K562 (cell line): ENCODE data around the gene CEBPE. TPM values are rescaled to one million over a fixed set of nuclear protein-coding genes. Genes with fewer than 3 reads are reported as not detected.

Experiments
- BRD9 ChIP-seq: fragments of 450-650 bp; IDR thresholded peaks from 2 replicates; pipeline ENCODE4 v1.6.1; 2018; ENCODE audit warnings: low read depth; ENCODE audit not compliant: partially characterized antibody
- MEF2A ChIP-seq: IDR thresholded peaks from 2 replicates; pipeline ENCODE4 v1.6.1; 2011; ENCODE audit warnings: low read depth, mild to moderate bottlenecking, low read length, moderate library complexity; ENCODE audit not compliant: control insufficient read depth
- MTA3 ChIP-seq: fragments of 450-650 bp; formaldehyde crosslinking; IDR thresholded peaks from 2 replicates; pipeline ENCODE4 v1.6.1; 2017; ENCODE audit warnings: mild to moderate bottlenecking, borderline replicate concordance
- NCOA2 ChIP-seq, 2 experiments: fragments of 450-650 bp; IDR thresholded peaks; 2 replicates each; pipeline ENCODE4 v1.6.1; 2018; ENCODE audit warnings: mild to moderate bottlenecking in 2 of 2, moderate library complexity in 1 of 2; ENCODE audit not compliant: partially characterized antibody in 2 of 2
- RB1 ChIP-seq: fragments of 450-650 bp; IDR thresholded peaks from 2 replicates; pipeline ENCODE4 v1.6.1; 2017; ENCODE audit warnings: low read depth, mild to moderate bottlenecking
- RBM34 ChIP-seq: fragments of 200-400 bp; formaldehyde crosslinking; IDR thresholded peaks from 2 replicates; pipeline ENCODE4 v1.6.1; 2018; ENCODE audit warnings: low read length, borderline replicate concordance; ENCODE audit not compliant: insufficient read depth
- RUNX1 ChIP-seq: sonication (generic); IDR thresholded peaks from 2 replicates; pipeline ENCODE4 v1.6.1; 2016; ENCODE audit warnings: antibody characterized with exemption, low read depth
- TAF15 ChIP-seq: fragments of 200-400 bp; formaldehyde crosslinking; IDR thresholded peaks from 2 replicates; pipeline ENCODE4 v1.6.1; 2017; ENCODE audit warnings: mild to moderate bottlenecking, low read depth, low read length, moderate library complexity
- TBP ChIP-seq: optimal IDR thresholded peaks from 2 replicates; pipeline ENCODE3; 2011; ENCODE audit warnings: low read depth, low read length, improper control_type of control experiment
- TCF7L2 ChIP-seq: fragments of 150-350 bp; IDR thresholded peaks from 2 replicates; pipeline ENCODE4 v1.6.1; 2016; ENCODE audit warnings: low read depth, mild to moderate bottlenecking, low read length, moderate library complexity
- ZKSCAN8 ChIP-seq: fragments of 200-800 bp; sonication (Bioruptor generic); IDR thresholded peaks from 2 replicates; pipeline ENCODE4 v1.6.1; 2016; ENCODE audit warnings: missing genetic modification characterization, missing compliant biosample characterization
- ZNF274 ChIP-seq: IDR thresholded peaks from 2 replicates; pipeline ENCODE4 v1.6.1; 2011; ENCODE audit warnings: low read depth, mild to moderate bottlenecking, low read length, moderate library complexity, borderline replicate concordance
- ZNF384 ChIP-seq: IDR thresholded peaks from 2 replicates; pipeline ENCODE4 v1.6.1; 2012; ENCODE audit warnings: low read depth, low read length, improper control_type of control experiment
- polyA plus RNA-seq, 8 experiments: library from polyadenylated mRNA; depleted of rRNA in 4 of 8; stranded (reverse) in 5 of 8; unstranded in 3 of 8; fragments of >200 nt; fragmentation: Nextera tagmentation in 2 of 8; fragmentation: Illumina TruSeq in 1 of 8; extraction: Ambion mirVana in 2 of 8; extraction: Trizol in 1 of 8; gene quantifications; 2 replicates each; pipeline versions ENCODE4 v1.2.1 to v1.2.3, GENCODE V29; 2011 to 2014; ENCODE audit warnings: inconsistent platforms in 1 of 8, missing spikeins in 1 of 8
- total RNA-seq, 7 experiments: library from RNA; depleted of rRNA in 6 of 7; stranded (reverse); fragments of >200 nt in 6 of 7; fragmentation: Illumina TruSeq in 2 of 7; extraction: Trizol in 2 of 7; gene quantifications; 2 replicates each; pipeline versions ENCODE4 v1.2.1 to v1.2.3, GENCODE V29; 2011 to 2021; ENCODE audit warnings: low replicate concordance in 1 of 7
- TF ChIP-seq, protein P1 (sequence below), 3 experiments: fragments of 200-800 bp in 1 of 3; sonication (Bioruptor generic) in 1 of 3; sonication (generic) in 1 of 3; formaldehyde crosslinking in 1 of 3; IDR thresholded peaks; 2 replicates each; pipeline versions ENCODE4 v1.6.1 to v1.8.0; 2016 to 2022; ENCODE audit warnings: mild to moderate bottlenecking in 2 of 3, missing compliant biosample characterization in 2 of 3, missing genetic modification characterization in 2 of 3, missing genetic modification reagents in 1 of 3
- TF ChIP-seq, protein P2 (sequence below): fragments of 450-650 bp; formaldehyde crosslinking; conservative IDR thresholded peaks from 2 replicates; pipeline ENCODE4 v1.4.0; 2022; ENCODE audit warnings: mild to moderate bottlenecking, missing genetic modification characterization
- TF ChIP-seq, protein P3 (sequence below): fragments of 250-450 bp; sonication (Bioruptor Pico); IDR thresholded peaks from 2 replicates; pipeline ENCODE4 v1.5.0; 2021; ENCODE audit warnings: mild to moderate bottlenecking, borderline replicate concordance
- TF ChIP-seq, protein P4 (sequence below), 2 experiments: fragments of 450-650 bp; IDR thresholded peaks; 2 replicates each; pipeline ENCODE4 v1.6.1; 2018; ENCODE audit warnings: mild to moderate bottlenecking in 2 of 2, low read depth in 1 of 2; ENCODE audit not compliant: partially characterized antibody in 2 of 2

Gene CEBPE
- total and polyA plus RNA-seq, 9 of the 15 experiments (the other 6 are each of a cell fraction or from before 2014, with no cell fraction given): 0.09 to 0.15 (median 0.13) TPM; not detected in 6

DNA sequence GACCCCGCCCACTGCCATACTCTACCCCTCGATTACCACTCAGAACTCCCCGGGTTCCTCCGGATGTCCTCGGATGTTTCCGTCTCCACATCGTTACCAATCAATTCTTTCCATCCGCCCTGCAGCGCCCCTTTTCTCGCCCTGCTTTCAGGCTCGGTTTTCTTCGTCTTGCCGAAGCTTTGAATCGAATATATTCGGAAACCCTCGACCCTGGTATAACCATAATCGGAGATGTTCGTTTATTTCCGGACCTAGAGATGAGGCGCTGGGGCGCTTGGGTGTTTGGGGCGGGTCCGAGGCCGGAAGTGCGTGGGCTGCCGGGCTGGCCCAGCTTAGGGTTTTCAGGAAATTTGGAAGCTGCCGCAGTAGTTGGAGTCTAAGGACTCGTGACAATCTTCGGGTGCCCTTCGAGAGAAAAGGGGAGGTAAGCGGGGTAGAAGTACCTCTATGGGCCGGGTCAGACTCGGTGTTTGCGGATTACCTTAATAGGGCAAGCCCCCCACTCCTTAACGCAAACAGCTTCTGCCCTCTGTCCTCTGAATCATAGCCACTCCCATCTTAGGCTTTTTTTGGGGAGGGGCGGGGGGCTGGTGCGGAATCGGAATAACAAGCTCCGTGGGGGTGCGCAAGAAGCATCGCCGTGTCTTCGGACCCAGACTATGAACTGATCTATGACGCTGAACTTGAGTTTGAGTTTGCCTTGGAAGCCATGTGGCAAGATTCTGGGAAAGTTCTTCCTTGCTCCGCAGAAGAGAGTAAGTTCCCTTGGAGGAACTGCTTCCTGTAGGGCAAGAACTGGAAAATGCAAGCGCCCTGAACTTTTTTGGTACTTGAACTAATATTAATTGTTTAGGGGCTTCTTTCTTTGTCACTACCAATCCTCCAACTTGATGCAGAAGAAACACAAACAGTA lies 23.6 kb downstream of the CEBPE start, which contains the start of gene C14orf119 (continued):
- peak; percentile 50 for TF ChIP-seq RB1
- no peak for TF ChIP-seq TAF15
- peak; percentile 66; the same call in 1 of the 2 replicates for TF ChIP-seq MTA3
- TF ChIP-seq BRD9: peak; percentile 69
- TF ChIP-seq ZNF274: no peak
- TF ChIP-seq, protein P1, sequence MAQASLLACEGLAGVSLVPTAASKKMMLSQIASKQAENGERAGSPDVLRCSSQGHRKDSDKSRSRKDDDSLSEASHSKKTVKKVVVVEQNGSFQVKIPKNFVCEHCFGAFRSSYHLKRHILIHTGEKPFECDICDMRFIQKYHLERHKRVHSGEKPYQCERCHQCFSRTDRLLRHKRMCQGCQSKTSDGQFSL (CRISPR knock-in tag; IDR thresholded peaks at IDR 0.05): peak; percentile 77; the same call in 1 of the 2 replicates
- TF ChIP-seq, protein P1 (tag; IDR thresholded peaks at IDR 0.05): peak in 1 of 2 experiments; percentile 49; a peak in 1 of 4 replicates
- TF ChIP-seq MEF2A: no peak
- TF ChIP-seq, protein P2, sequence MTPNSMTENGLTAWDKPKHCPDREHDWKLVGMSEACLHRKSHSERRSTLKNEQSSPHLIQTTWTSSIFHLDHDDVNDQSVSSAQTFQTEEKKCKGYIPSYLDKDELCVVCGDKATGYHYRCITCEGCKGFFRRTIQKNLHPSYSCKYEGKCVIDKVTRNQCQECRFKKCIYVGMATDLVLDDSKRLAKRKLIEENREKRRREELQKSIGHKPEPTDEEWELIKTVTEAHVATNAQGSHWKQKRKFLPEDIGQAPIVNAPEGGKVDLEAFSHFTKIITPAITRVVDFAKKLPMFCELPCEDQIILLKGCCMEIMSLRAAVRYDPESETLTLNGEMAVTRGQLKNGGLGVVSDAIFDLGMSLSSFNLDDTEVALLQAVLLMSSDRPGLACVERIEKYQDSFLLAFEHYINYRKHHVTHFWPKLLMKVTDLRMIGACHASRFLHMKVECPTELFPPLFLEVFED (CRISPR knock-in tag): no peak
- TF ChIP-seq, protein P3, sequence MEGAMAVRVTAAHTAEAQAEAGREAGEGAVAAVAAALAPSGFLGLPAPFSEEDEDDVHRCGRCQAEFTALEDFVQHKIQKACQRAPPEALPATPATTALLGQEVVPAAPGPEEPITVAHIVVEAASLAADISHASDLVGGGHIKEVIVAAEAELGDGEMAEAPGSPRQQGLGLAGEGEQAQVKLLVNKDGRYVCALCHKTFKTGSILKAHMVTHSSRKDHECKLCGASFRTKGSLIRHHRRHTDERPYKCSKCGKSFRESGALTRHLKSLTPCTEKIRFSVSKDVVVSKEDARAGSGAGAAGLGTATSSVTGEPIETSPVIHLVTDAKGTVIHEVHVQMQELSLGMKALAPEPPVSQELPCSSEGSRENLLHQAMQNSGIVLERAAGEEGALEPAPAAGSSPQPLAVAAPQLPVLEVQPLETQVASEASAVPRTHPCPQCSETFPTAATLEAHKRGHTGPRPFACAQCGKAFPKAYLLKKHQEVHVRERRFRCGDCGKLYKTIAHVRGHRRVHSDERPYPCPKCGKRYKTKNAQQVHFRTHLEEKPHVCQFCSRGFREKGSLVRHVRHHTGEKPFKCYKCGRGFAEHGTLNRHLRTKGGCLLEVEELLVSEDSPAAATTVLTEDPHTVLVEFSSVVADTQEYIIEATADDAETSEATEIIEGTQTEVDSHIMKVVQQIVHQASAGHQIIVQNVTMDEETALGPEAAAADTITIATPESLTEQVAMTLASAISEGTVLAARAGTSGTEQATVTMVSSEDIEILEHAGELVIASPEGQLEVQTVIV (CRISPR knock-in tag): no peak
- no peak for TF ChIP-seq RBM34
- peak; percentile 65 for TF ChIP-seq TBP
- TF ChIP-seq ZNF384: 0 out of 2 replicates have a peak, but pooled peaks have one; percentile 22
- TF ChIP-seq ZKSCAN8 (CRISPR knock-in tag): no peak
- TF ChIP-seq, protein P4, sequence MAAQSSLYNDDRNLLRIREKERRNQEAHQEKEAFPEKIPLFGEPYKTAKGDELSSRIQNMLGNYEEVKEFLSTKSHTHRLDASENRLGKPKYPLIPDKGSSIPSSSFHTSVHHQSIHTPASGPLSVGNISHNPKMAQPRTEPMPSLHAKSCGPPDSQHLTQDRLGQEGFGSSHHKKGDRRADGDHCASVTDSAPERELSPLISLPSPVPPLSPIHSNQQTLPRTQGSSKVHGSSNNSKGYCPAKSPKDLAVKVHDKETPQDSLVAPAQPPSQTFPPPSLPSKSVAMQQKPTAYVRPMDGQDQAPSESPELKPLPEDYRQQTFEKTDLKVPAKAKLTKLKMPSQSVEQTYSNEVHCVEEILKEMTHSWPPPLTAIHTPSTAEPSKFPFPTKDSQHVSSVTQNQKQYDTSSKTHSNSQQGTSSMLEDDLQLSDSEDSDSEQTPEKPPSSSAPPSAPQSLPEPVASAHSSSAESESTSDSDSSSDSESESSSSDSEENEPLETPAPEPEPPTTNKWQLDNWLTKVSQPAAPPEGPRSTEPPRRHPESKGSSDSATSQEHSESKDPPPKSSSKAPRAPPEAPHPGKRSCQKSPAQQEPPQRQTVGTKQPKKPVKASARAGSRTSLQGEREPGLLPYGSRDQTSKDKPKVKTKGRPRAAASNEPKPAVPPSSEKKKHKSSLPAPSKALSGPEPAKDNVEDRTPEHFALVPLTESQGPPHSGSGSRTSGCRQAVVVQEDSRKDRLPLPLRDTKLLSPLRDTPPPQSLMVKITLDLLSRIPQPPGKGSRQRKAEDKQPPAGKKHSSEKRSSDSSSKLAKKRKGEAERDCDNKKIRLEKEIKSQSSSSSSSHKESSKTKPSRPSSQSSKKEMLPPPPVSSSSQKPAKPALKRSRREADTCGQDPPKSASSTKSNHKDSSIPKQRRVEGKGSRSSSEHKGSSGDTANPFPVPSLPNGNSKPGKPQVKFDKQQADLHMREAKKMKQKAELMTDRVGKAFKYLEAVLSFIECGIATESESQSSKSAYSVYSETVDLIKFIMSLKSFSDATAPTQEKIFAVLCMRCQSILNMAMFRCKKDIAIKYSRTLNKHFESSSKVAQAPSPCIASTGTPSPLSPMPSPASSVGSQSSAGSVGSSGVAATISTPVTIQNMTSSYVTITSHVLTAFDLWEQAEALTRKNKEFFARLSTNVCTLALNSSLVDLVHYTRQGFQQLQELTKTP (IDR thresholded peaks at IDR 0.05; ENCODE audit: low read depth in 1 of 2, partially characterized antibody in 2 of 2): peak in 1 of 2 experiments; percentile 67
- no peak for TF ChIP-seq TCF7L2
- no peak for TF ChIP-seq NCOA2 (IDR thresholded peaks at IDR 0.05; ENCODE audit: partially characterized antibody in 2 of 2)
- TF ChIP-seq RUNX1: no peak
